ENCODE results near the gene SPHKAP. TPM values are rescaled to one million over a fixed set of nuclear protein-coding genes. Genes with fewer than 3 reads are reported as not detected.

The SPHKAP gene
- polyA plus RNA-seq, 1 donor (not counting 4 experiments of a cell fraction or from before 2014, with no cell fraction given): not detected

GRCh38 chr2:228038967-228039366 lies 142.5 kb downstream of the SPHKAP start:
- no peak for FAIRE-seq
- Histone ChIP-seq H3K4me3 (ENCODE audit: control insufficient read depth in 2 of 3, extremely low read depth in 1 of 3, insufficient read depth in 2 of 3, low read depth in 1 of 3, low read length in 3 of 3) (no peak overlapping the region), H3K4me2 (ENCODE audit: control insufficient read depth, extremely low read depth, insufficient read depth, low read depth, low read length) (no peak overlapping the region), H3K4me1 (ENCODE audit: control insufficient read depth, extremely low read depth, insufficient read depth, low read length) (no peaks in the 10 kb centered on the region), H3K9me3 (ENCODE audit: control insufficient read depth, low read depth, low read length) (no peaks in the 10 kb centered on the region), H3K36me3 (ENCODE audit: control insufficient read depth in 2 of 2, extremely low read depth in 1 of 2, insufficient read depth in 2 of 2, low read length in 2 of 2) (no peaks in the 10 kb centered on the region), H3K9me1 (ENCODE audit: control insufficient read depth, extremely low read depth, insufficient read depth, low read length) (no peaks in the 10 kb centered on the region), H3K9ac (ENCODE audit: control insufficient read depth, extremely low read depth, insufficient read depth, low read length) (no peak overlapping the region), H4K20me1 (ENCODE audit: control insufficient read depth, extremely low read depth, insufficient read depth, low read length) (no peaks in the 10 kb centered on the region), H3K27me3 (ENCODE audit: control insufficient read depth, extremely low read depth, insufficient read depth, low read length) (no peaks in the 10 kb centered on the region), H3K79me2 (ENCODE audit: control insufficient read depth, insufficient read depth, low read length) (no peaks in the 10 kb centered on the region), H3K27ac (ENCODE audit: control insufficient read depth, insufficient read depth, low read length) (no peak overlapping the region), H2AFZ (ENCODE audit: control insufficient read depth, low read length) (no peak overlapping the region)
- TF ChIP-seq EZH2 (IDR thresholded peaks at IDR 0.05; ENCODE audit: low read length) (no peak), CTCF (optimal IDR thresholded peaks at IDR 0.05 in 1 of 3, IDR thresholded peaks at IDR 0.05 in 1 of 3, conservative IDR thresholded peaks at IDR 0.05 in 1 of 3; ENCODE audit: extremely low read depth in 1 of 3, insufficient read depth in 2 of 3, low read length in 3 of 3) (no peak)
- dilution Hi-C loops (cut with MboI; ENCODE audit: extremely low pct_ligation_motif_present, low sequenced_read_pairs): no loop called here
- no peak for DNase-seq (ENCODE audit: low read depth, low spot score)

- no peaks in the 10 kb centered on the region for H3K9me3 ChIP-seq (ENCODE audit: control insufficient read depth, low read depth, low read length)
- H3K4me3 ChIP-seq (ENCODE audit: control insufficient read depth in 2 of 3, extremely low read depth in 1 of 3, insufficient read depth in 2 of 3, low read depth in 1 of 3, low read length in 3 of 3): no peak overlapping the region
- DNase-seq (ENCODE audit: low read depth, low spot score) (no peak), FAIRE-seq (no peak)
- H3K36me3 ChIP-seq (ENCODE audit: control insufficient read depth in 2 of 2, extremely low read depth in 1 of 2, insufficient read depth in 2 of 2, low read length in 2 of 2): no peaks in the 10 kb centered on the region
- H3K4me1 ChIP-seq (ENCODE audit: control insufficient read depth, extremely low read depth, insufficient read depth, low read length): no peaks in the 10 kb centered on the region
- H2AFZ ChIP-seq (ENCODE audit: control insufficient read depth, low read length): no peak overlapping the region
- no peak overlapping the region for H3K4me2 ChIP-seq (ENCODE audit: control insufficient read depth, extremely low read depth, insufficient read depth, low read depth, low read length)
- H3K9me1 ChIP-seq (ENCODE audit: control insufficient read depth, extremely low read depth, insufficient read depth, low read length): no peaks in the 10 kb centered on the region
- H3K27ac ChIP-seq (ENCODE audit: control insufficient read depth, insufficient read depth, low read length): no peak overlapping the region
- H4K20me1 ChIP-seq (ENCODE audit: control insufficient read depth, extremely low read depth, insufficient read depth, low read length): no peaks in the 10 kb centered on the region
- H3K9ac ChIP-seq (ENCODE audit: control insufficient read depth, extremely low read depth, insufficient read depth, low read length): no peak overlapping the region
- H3K79me2 ChIP-seq (ENCODE audit: control insufficient read depth, insufficient read depth, low read length): no peaks in the 10 kb centered on the region
- no peaks in the 10 kb centered on the region for H3K27me3 ChIP-seq (ENCODE audit: control insufficient read depth, extremely low read depth, insufficient read depth, low read length)
- TF ChIP-seq EZH2 (IDR thresholded peaks at IDR 0.05; ENCODE audit: low read length) (no peak), CTCF (optimal IDR thresholded peaks at IDR 0.05 in 1 of 3, IDR thresholded peaks at IDR 0.05 in 1 of 3, conservative IDR thresholded peaks at IDR 0.05 in 1 of 3; ENCODE audit: extremely low read depth in 1 of 3, insufficient read depth in 2 of 3, low read length in 3 of 3) (no peak)
- dilution Hi-C loops (cut with MboI; ENCODE audit: extremely low pct_ligation_motif_present, low sequenced_read_pairs): no loop called here
Observed at GRCh38 chr2:228037915-228038314, 143.6 kb downstream of the SPHKAP start.

Measured in keratinocyte (primary cell).